IPS DF 19.7 (cell line): ENCODE data around the gene CA5B.
"Not testable (repeated sequence)": the region's sequence is repeated elsewhere in the genome, so short reads cannot be mapped to it uniquely, and the experiment has no call there.

ENCODE experiments used
- DNase-seq: peaks from one replicate; pipeline ENCODE4 v3.0.0-alpha.2; 2013; ENCODE audit warnings: low read depth, low spot score

Gene CA5B

GRCh38 chrX:15747626-15748173 lies 9.6 kb downstream of the CA5B start:
- no peak for DNase-seq

DNA sequence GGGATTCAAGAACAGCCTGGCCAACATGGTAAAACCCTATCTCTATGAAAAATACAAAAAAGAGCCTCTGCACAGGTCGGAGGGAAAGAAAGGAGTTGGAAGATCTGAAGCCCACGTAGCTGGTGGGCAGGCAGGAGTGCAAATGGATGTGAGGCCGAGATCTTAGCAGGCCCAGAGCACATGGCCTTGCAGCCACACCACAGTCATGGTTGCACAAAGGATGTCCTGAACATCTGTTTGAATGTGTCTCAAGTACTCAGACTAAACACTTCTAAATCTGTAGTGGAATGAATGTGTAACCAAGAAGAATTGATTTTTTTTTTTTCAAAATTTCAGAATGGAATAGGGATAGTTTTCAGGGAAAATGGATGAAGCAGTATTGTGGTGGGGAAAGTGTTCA lies 10.8 kb downstream of the CA5B start:
- no peak for DNase-seq

- no peak for DNase-seq
Measured at GRCh38 chrX:15749642-15750610, 11.9 kb downstream of the CA5B start.

DNA sequence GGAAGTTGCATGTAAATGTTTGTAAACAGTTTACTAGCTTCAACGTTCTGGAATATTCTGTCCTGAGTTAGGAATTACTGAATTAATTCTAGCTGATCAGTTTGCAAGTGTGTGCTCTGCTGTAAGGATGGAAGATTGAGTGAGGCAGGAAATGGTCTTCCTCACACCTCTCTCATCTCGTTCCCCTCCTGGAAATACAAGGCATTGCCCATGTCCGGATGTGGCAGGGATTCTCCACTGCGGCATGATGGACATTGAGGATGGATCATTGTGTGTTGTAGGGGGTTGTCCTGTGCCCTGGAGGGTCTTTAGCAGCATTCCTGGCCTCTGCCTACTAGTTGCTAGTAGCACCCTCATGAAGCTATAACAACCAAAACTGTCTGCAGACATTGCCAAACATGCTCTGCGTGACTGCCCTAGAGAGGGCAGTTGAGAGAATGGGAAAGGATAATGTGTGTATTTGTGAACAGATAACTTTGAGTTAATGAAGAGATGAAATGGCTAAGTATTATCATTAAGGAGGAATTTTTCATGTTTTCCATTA lies 12.6 kb downstream of the CA5B start:
- no peak for DNase-seq

DNA sequence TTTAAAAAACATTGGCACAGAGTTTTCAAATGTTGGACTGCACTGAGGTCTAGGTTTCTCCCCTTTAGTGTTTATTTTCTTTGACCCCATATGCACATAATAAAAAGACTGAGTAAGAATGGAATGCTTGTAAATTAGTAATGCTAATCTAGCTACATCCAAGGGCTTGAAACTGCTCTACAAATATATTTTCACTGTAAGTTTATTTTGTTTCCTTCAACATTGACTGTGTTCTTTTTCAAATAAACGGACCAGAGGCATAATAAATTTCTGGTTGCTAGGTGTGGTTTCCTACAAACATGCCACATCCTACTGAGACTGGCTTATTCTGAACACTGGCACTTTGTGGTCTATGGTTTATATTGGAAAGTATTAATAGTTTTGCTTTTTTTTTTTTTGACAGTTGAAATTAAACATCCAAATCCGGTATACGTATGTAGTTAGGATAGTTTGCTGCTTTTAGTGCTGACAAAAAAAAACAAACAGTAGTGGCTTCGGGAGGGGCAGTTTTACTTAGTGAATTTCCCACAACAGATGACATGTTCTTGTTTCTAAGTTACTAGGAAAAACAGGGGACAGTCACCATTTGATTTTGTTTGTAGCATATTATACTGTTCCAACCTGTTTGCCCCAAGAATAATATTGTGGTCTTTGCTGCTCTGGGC lies 13.2 kb downstream of the CA5B start:
- no peak for DNase-seq

- no peak for DNase-seq
Measured at GRCh38 chrX:15755091-15755490, 17.0 kb downstream of the CA5B start.

DNA sequence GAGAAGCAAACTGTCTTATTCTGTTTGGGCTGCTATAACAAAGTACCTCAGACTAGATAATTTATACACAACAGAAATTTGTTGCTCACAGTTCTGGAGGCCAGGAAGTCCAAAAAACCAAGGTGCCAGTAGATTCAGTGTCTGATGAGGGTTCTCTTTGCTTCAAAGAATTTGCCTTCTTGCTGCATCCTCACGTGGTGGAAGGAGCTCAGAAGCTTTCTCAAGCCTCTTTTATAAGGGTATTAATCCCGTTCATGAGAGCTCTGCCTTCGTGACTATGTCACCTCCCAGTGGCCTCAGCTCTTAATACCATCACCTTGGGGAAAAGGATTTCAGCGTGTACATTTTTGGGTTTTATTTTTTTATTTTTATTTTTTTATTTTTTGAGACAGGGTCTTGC lies 20.1 kb downstream of the CA5B start:
- no peak for DNase-seq

DNA sequence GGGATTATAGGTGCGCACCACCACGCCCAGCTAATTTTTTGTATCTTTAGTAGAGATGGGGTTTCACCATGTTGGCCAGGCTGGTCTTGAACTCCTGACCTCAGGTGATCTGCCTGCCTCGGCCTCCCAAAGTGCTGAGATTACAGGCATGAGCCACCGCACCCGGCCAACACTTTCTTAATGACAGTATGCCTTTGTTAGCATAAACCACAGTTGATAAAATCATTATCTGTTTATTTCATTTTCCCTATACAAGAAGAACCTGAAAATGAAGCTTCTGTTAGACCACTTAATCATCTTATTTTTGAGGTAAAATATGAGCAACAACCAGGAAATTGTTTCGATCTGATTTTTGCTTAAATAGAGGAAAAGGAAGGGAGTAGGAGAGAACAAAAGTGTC lies 21.8 kb downstream of the CA5B start:
- not testable (repeated sequence) for DNase-seq

DNA sequence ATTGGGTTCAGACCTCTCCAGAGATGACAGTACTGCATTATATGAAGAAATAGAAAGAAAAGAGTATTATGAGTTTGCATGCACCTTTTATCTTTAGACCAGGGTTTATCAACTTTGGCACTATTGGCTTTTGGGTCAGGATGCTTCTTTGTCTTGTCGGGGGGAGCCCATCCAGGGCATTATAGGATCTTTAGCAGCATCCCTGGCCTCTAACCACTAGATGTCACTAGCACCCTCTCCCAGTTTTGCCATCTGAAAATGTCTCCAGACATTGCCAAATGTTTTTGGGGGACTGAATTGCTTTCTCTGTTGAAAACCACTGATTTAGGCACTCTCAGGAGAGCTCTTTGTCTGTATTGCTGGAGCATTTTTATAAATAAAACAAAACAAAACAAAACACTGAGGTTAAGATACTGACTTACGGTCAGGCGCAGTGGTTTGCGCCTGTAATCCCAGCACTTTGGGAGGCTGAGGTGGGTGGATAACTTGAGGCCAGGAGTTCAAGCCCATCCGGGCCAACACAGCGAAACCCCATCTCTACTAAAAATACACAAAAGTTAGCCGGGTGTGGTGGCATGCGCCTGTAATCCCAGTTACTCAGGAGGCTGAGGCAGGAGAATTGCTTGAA lies 23.6 kb downstream of the CA5B start:
- DNase-seq, result no peak

GRCh38 chrX:15769300-15769954 lies 31.4 kb downstream of the CA5B start:
- peak; percentile 65 for DNase-seq

GRCh38 chrX:15781961-15782699 lies 44.1 kb downstream of the CA5B start:
- DNase-seq, result no peak

DNA sequence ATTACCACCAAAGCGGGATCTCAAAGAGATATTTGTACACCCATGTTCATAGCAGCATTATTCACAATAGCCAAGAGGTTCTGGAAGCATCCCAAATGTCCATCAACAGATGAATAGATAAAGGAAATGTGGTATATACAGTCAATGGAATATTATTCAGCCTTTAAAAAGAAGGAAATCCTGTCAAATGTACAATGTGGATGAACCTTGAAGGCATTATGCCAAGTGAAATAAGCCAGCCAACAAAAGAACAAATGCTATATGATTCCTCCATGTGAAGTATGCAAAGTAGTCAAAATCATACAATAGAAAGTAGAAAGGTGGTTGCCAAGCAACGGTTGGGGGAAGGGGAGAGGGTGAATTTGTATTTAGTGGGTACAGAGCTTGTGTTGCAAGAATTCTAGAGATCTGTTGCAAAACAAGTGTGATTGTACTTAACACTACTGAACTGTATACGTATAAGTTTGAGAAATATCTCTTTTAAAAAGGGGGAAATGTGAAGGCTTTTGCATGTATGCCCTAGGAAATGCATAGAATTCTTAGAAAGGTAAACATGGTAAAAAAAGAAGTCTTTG lies 47.2 kb downstream of the CA5B start:
- DNase-seq, result no peak

DNA sequence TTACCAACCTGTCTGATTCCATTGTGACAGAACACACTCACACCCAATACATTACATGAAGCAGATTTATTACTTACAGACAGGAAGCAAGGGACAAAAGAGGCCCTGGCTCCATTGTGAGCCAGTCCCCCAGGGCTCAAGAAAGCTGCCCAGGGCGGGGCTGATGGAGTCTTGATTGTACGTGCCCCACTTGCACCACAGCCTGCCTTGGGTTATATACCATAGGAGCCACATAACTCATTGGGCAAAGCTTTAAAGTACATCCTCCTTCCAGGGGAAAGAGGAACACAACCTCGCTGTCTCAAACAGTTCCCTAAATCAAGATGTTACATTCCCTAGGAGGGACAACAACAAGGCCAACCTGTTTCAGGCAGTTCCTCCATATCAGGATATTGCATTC lies 48.8 kb downstream of the CA5B start:
- no peak for DNase-seq

DNA sequence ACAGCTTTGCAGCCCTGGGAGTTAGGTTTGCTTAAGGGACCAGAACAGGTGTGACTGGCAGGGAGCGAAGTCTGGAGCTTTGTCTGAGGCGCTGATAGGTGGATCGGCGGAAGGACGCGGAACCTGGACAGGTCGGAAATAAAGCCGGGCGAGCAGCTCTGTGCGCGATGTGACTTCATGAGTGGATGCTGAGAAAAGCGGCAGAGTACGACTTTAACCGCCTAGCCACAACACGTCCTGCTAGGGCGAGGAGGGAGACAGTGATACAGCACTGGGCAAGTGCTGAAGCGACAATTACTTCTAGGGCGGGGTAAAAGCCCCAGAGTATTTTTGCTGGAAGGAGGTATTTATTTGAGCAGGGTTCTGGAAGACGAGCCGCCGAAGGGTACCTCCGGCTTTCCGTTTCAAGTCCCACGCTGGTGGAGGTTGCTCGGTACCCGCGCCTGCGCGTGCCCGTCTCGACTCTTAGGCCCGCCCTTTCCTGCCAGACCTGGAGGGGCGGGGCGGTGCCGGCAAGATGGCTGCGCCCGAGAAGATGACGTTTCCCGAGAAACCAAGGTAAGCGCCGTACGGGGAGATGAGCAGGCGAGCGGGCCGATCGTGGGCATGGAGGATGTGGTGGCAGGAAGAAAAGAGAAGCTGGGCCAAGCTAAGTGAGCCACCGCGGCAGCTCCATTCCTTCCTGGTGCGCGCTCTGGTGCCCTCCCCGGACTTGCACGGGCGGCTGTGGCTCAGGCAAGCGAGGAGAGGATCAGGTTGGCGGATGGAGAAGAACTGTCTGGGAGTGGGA lies 52.1 kb downstream of the CA5B start, which contains the start of gene ZRSR2:
TSS of gene ZRSR2 (plus strand) at position 506 of the 790 bp plus-strand sequence. CDS start at position 518, 12 bp downstream.
- DNase-seq, result no peak

DNA sequence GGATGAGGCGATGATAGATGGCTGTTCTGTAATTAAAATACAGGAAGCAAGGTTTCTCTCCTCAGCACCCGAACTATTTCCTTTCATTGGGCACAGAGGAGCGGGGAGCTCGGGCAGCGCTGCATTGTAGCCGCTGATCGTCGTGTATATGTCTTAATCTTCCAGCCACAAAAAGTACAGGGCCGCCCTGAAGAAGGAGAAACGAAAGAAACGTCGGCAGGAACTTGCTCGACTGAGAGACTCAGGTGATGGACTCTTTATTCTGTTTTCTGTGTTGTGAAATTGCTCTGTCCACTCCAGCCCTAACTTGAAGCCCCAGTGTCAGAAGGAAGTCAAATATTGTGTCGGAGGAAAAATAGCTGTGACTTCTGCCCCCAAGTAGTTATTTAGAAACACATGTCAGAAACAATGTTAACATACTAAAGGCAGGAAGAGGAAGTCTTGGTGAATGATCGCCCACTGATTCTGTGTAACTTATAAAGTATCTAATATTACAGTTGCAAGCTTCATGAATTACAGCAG lies 52.8 kb downstream of the CA5B start:
- no peak for DNase-seq

GRCh38 chrX:15797707-15798106 lies 59.6 kb downstream of the CA5B start:
- no peak for DNase-seq

DNA sequence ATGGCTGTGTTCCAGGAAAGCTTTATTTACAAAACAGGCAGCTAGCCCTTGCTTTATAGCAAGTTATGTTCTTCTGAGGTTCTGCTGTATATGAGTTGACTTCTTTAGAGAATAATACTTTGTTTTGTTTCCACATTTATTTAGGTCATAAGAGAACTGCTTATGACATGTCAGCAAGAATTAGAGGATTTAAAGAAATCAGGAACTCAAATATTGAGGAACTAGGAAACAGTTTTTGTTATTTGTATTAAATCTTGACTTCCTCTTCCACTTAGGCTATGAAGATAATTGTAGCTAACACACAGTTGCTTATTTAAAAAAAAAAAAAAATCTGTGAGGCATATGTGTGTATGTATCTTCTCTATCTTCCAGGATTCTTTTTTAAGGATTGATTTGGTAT lies 66.5 kb downstream of the CA5B start:
- no peak for DNase-seq

- DNase-seq, result no peak
Measured at GRCh38 chrX:15808254-15808653, 70.2 kb downstream of the CA5B start.
